ENCODE data around the gene RAB1A. TPM values are rescaled to one million over a fixed set of nuclear protein-coding genes. Genes with fewer than 3 reads are reported as not detected.

The RAB1A gene
- total RNA-seq, 1 donor from 2014 or later, result 69.3 TPM

- DNase-seq (ENCODE audit: low read depth in 2 of 2), result no peak
Observed at GRCh38 chr2:65093211-65093610, 36.7 kb downstream of the RAB1A start.

GRCh38 chr2:65092791-65093190, 37.1 kb downstream of the RAB1A start:
- no peak for DNase-seq (ENCODE audit: low read depth in 2 of 2)

GRCh38 chr2:65085148-65085547, 44.8 kb downstream of the RAB1A start:
- DNase-seq (ENCODE audit: low read depth in 2 of 2), result no peak

- peak; percentile 81 to 84 for DNase-seq (ENCODE audit: low read depth in 2 of 2)
Observed at GRCh38 chr2:65081232-65081685, 48.6 kb downstream of the RAB1A start.

GRCh38 chr2:65079017-65079416, 50.9 kb downstream of the RAB1A start:
- no peak for DNase-seq (ENCODE audit: low read depth in 2 of 2)

- no peak for DNase-seq (ENCODE audit: low read depth in 2 of 2)
Observed at GRCh38 chr2:65077898-65078297, 52.0 kb downstream of the RAB1A start.

- no peak for DNase-seq (ENCODE audit: low read depth in 2 of 2)
Observed at GRCh38 chr2:65076345-65076710, 53.6 kb downstream of the RAB1A start.

GRCh38 chr2:65075605-65076344, 54.1 kb downstream of the RAB1A start:
- no peak for DNase-seq (ENCODE audit: low read depth in 2 of 2)

GRCh38 chr2:65075176-65075575, 54.7 kb downstream of the RAB1A start:
- no peak for DNase-seq (ENCODE audit: low read depth in 2 of 2)

GRCh38 chr2:65073879-65074565, 55.9 kb downstream of the RAB1A start:
- DNase-seq (ENCODE audit: low read depth in 2 of 2), result no peak

- no peak for DNase-seq (ENCODE audit: low read depth in 2 of 2)
Observed at GRCh38 chr2:65072181-65072970, 57.5 kb downstream of the RAB1A start.

GRCh38 chr2:65071499-65072180, 58.3 kb downstream of the RAB1A start:
- DNase-seq (ENCODE audit: low read depth in 2 of 2), result no peak

GRCh38 chr2:65070856-65071255, 59.0 kb downstream of the RAB1A start:
- DNase-seq (ENCODE audit: low read depth in 2 of 2), result no peak

- DNase-seq (ENCODE audit: low read depth in 2 of 2), result peak; percentile 80 to 92
Observed at GRCh38 chr2:65070172-65070830, 59.6 kb downstream of the RAB1A start.

GRCh38 chr2:65069439-65069824, 60.5 kb downstream of the RAB1A start:
- no peak for DNase-seq (ENCODE audit: low read depth in 2 of 2)

- no peak for DNase-seq (ENCODE audit: low read depth in 2 of 2)
Observed at GRCh38 chr2:65067806-65068553, 61.9 kb downstream of the RAB1A start.

GRCh38 chr2:65064728-65065552, 65.0 kb downstream of the RAB1A start:
- DNase-seq (ENCODE audit: low read depth in 2 of 2), result peak; percentile 67 to 97

- no peak for DNase-seq (ENCODE audit: low read depth in 2 of 2)
Observed at GRCh38 chr2:65062843-65063825, 66.8 kb downstream of the RAB1A start.

Measured in dermis microvascular lymphatic vessel endothelial cell (primary cell).